OCI-LY7 (cell line): ENCODE results near the gene WDR90. TPM values are rescaled to one million over a fixed set of nuclear protein-coding genes. Genes with fewer than 3 reads are reported as not detected.

Experiments
- BruUV-seq: library from RNA; stranded (reverse); fragments of 400-500 nt; replicated peaks from 2 replicates; lab custom pipeline; 2021; lab: Mats Ljungman, UMichigan
- CTCF ChIA-PET: fragments of 300-600 bp; sonication (Branson Sonifier 250); formaldehyde crosslinking; loops from one replicate; lab custom pipeline; 2022; ENCODE audit warnings: antibody characterized with exemption; ENCODE audit not compliant: unreplicated experiment; lab: Charles Lee
- POLR2A ChIA-PET: fragments of 300-600 bp; sonication (Branson Sonifier 250); formaldehyde crosslinking; loops from one replicate; lab custom pipeline; 2022; ENCODE audit warnings: antibody characterized with exemption; lab: Charles Lee
- DNase-seq: peaks from one replicate; pipeline ENCODE4 v3.0.0-alpha.2; 2015; ENCODE audit warnings: low spot score
- H2AFZ ChIP-seq: fragments of 200-600 bp; sonication (generic), shearing (Covaris generic); 2 replicates; pipeline ENCODE4 v1.6.1; 2014; ENCODE audit warnings: mild to moderate bottlenecking, antibody characterized with exemption, low read length, moderate library complexity
- H3K27ac ChIP-seq: fragments of 200-600 bp; sonication (generic); 2 replicates; pipeline ENCODE4 v1.5.1; 2014; ENCODE audit warnings: mixed run types, low read depth, mild to moderate bottlenecking, moderate library complexity, low read length, inconsistent platforms; ENCODE audit not compliant: poor library complexity, severe bottlenecking
- H3K36me3 ChIP-seq: fragments of 200-600 bp; sonication (generic); 2 replicates; pipeline ENCODE4 v1.6.1; 2014; ENCODE audit warnings: mild to moderate bottlenecking, antibody characterized with exemption, low read length, moderate library complexity, mixed read lengths; ENCODE audit not compliant: insufficient read depth
- H3K4me1 ChIP-seq: fragments of 200-600 bp; sonication (generic); 2 replicates; pipeline ENCODE4 v1.5.1; 2014; ENCODE audit warnings: mild to moderate bottlenecking, low read length; ENCODE audit not compliant: insufficient read depth, poor library complexity, severe bottlenecking
- H3K4me2 ChIP-seq: fragments of 200-600 bp; sonication (generic); 2 replicates; pipeline ENCODE4 v1.6.1; 2014; ENCODE audit warnings: mild to moderate bottlenecking, low read length
- H3K4me3 ChIP-seq: fragments of 200-600 bp; sonication (generic); 2 replicates; pipeline ENCODE4 v1.5.1; 2014; ENCODE audit warnings: mild to moderate bottlenecking, low read depth, low read length; ENCODE audit not compliant: poor library complexity, severe bottlenecking
- H3K79me2 ChIP-seq: fragments of 200-600 bp; sonication (generic); 2 replicates; pipeline ENCODE4 v1.6.1; 2016; ENCODE audit warnings: low read depth, mild to moderate bottlenecking, low read length, moderate library complexity, mixed read lengths; ENCODE audit not compliant: insufficient read depth
- H3K9me2 ChIP-seq: fragments of 200-600 bp; sonication (generic); 2 replicates; pipeline ENCODE4 v1.6.1; 2016; ENCODE audit warnings: mild to moderate bottlenecking, low read length, mixed read lengths; ENCODE audit not compliant: insufficient read depth
- H3K9me3 ChIP-seq: fragments of 200-600 bp; sonication (generic); 2 replicates; pipeline ENCODE4 v1.6.1; 2014; ENCODE audit warnings: mild to moderate bottlenecking, mixed run types, low read length, mixed read lengths
- H4K20me1 ChIP-seq: fragments of 200-600 bp; sonication (generic); 2 replicates; pipeline ENCODE4 v1.6.1; 2014; ENCODE audit warnings: mild to moderate bottlenecking, antibody characterized with exemption, low read length, moderate library complexity, mixed read lengths; ENCODE audit not compliant: insufficient read depth
- CTCF ChIP-seq: fragments of 200-600 bp; sonication (generic); conservative IDR thresholded peaks from 2 replicates; pipeline ENCODE4 v1.5.1; 2014; ENCODE audit warnings: mild to moderate bottlenecking, antibody characterized with exemption, low read length, moderate library complexity, mixed read lengths
- EZH2phosphoT487 ChIP-seq: fragments of 200-600 bp; sonication (generic); IDR thresholded peaks from 2 replicates; pipeline ENCODE4 v1.6.1; 2018; ENCODE audit warnings: low read depth, borderline replicate concordance, mild to moderate bottlenecking, mixed run types, antibody characterized with exemption, low read length, moderate library complexity, mixed read lengths
- intact Hi-C: fragments of 100-400 bp; cut with micrococcal nuclease; formaldehyde crosslinking; loops from one replicate; pipeline ENCODE4 v1.10.0; 2022; ENCODE audit not compliant: unreplicated experiment
- total RNA-seq, 2 experiments: library from RNA; depleted of rRNA in 1 of 2; stranded (reverse); fragments of >200 nt in 1 of 2; shearing (Covaris generic) in 1 of 2; gene quantifications; 2 replicates each; pipeline ENCODE4 v1.2.3, GENCODE V29; 2014 to 2022

WDR90 gene
- total RNA-seq, 2 experiments from 2014 or later, result 110 to 153 TPM

DNA sequence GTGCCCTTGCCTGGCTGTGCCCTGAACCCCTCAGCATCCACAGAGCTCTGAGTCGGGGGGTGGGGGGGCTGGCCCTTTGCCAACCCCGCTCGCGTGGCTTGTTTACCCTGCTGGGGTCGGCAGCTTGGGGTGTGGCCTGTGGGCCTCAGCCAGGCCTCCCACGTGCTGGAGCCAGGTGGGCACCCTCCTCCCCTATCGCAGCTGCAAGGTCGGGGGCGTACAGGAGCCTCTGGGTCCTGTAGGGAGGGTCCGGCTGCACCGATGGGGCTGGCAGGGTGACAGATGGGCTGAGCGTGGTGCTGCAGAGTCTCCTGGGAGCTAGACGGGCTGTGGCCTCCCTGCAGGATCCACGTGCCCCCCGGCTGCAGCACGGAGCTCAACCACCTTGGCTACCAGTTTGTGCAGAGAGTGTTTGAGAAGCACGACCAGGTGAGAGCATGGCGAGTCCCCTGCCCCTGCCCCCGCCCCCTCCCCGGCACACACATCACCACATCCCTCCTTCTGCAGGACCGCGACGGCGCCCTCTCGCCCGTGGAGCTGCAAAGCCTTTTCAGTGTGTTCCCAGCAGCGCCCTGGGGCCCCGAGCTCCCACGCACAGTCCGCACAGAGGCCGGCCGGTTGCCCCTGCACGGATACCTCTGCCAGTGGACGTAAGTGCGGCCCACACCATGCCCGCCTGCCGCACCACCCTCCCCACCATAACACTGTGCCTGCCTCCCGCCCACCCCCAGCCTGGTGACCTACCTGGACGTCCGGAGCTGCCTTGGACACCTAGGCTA is 22.4 kb downstream of the WDR90 start:
- Histone ChIP-seq H3K9me2 (no peaks in the 10 kb centered on the region), H3K27ac (no peak overlapping the region), H3K36me3 (peaks cover 45% of the 10 kb centered on the region), H3K4me3 (no peak overlapping the region), H3K79me2 (peaks cover 12% of the 10 kb centered on the region; the same call in 1 of the 2 replicates), H4K20me1 (no peaks in the 10 kb centered on the region), H2AFZ (no peak overlapping the region), H3K4me2 (no peak overlapping the region), H3K9me3 (no peaks in the 10 kb centered on the region), H3K4me1 (peaks cover 14% of the 10 kb centered on the region)
- no peak for DNase-seq
- intact Hi-C loops, result no loop called here
- POLR2A ChIA-PET, result interaction anchor here (0.6 kb wide), 1 partner anchor 587 kb away, joined by 4 read pairs; no protein-coding TSS in a partner anchor
- CTCF ChIA-PET, result no interaction called here
- no TSS peak for BruUV-seq
- TF ChIP-seq CTCF (no peak), EZH2phosphoT487 (no peak)

DNA sequence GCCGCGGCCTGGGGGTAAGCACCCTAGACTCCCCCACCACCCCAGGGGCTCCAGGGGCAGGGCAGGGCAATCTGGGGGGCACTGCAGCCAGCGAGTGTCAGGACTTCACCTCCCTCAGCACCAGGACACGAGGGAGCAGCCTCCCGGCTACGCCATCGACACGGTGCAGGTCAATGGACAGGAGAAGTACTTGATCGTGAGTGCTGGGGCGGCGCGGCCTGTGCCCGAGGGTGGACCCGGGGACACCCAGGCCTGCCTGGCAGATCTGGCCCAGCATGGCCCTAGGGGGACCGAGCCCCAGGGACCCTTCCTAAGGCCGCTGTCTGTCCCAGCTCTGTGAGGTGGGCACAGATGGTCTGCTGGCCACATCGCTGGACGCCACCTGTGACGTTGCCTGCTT is 23.2 kb downstream of the WDR90 start:
- Histone ChIP-seq H3K27ac (no peak overlapping the region), H3K4me3 (no peak overlapping the region), H3K36me3 (peaks cover 45% of the 10 kb centered on the region), H4K20me1 (no peaks in the 10 kb centered on the region), H3K79me2 (peaks cover 12% of the 10 kb centered on the region; the same call in 1 of the 2 replicates), H3K4me1 (peaks cover 15% of the 10 kb centered on the region), H2AFZ (no peak overlapping the region), H3K9me3 (no peaks in the 10 kb centered on the region), H3K4me2 (no peak overlapping the region), H3K9me2 (no peaks in the 10 kb centered on the region)
- CTCF ChIA-PET, result no interaction called here
- no TSS peak for BruUV-seq
- intact Hi-C loops, result no loop called here
- TF ChIP-seq EZH2phosphoT487, result no peak
- no peak for TF ChIP-seq CTCF
- DNase-seq, result no peak
- POLR2A ChIA-PET, result no interaction called here

GRCh38 chr16:672851-673250 is 23.7 kb downstream of the WDR90 start:
- TF ChIP-seq CTCF (no peak), EZH2phosphoT487 (no peak)
- POLR2A ChIA-PET, result no interaction called here
- CTCF ChIA-PET, result no interaction called here

More at GRCh38 chr16:672851-673250, 23.7 kb downstream of the WDR90 start:
- Histone ChIP-seq H3K36me3 (peaks cover 45% of the 10 kb centered on the region), H3K27ac (no peak overlapping the region), H2AFZ (no peak overlapping the region), H3K9me2 (no peaks in the 10 kb centered on the region), H4K20me1 (no peaks in the 10 kb centered on the region), H3K9me3 (no peaks in the 10 kb centered on the region), H3K4me1 (peaks cover 14% of the 10 kb centered on the region), H3K79me2 (peaks cover 12% of the 10 kb centered on the region; the same call in 1 of the 2 replicates), H3K4me3 (no peak overlapping the region), H3K4me2 (no peak overlapping the region)
- intact Hi-C loops, result no loop called here
- BruUV-seq, result no TSS peak
- DNase-seq, result no peak
